Caco-2 (cell line): ENCODE results near the gene OVCA2. TPM values are rescaled to one million over a fixed set of nuclear protein-coding genes. Genes with fewer than 3 reads are reported as not detected.
A peak's percentile ranks its signal among the peaks of the same experiment; 100 is the strongest.

Experiments
- BruUV-seq: library from RNA; stranded (reverse); fragments of 400-500 nt; replicated peaks from 2 replicates; lab custom pipeline; 2021; lab: Mats Ljungman, UMichigan
- CTCF ChIA-PET: fragments of 300-600 bp; sonication (Branson Sonifier 250); formaldehyde crosslinking; loops from one replicate; lab custom pipeline; 2022; ENCODE audit warnings: antibody characterized with exemption; lab: Charles Lee
- POLR2A ChIA-PET: fragments of 300-600 bp; sonication (Branson Sonifier 250); formaldehyde crosslinking; loops from one replicate; lab custom pipeline; 2022; ENCODE audit warnings: antibody characterized with exemption; lab: Charles Lee
- DNase-seq, 2 experiments: peaks; one replicate each; pipeline versions ENCODE4 v3.0.0 to v3.0.0-alpha.2; 2020 to 2022
- H3K27me3 ChIP-seq: replicated peaks from 2 replicates; pipeline ENCODE4 v1.6.0; 2011; ENCODE audit warnings: low read length; ENCODE audit not compliant: control insufficient read depth, insufficient read depth
- H3K36me3 ChIP-seq: 2 replicates; pipeline ENCODE4 v1.5.1; 2011; ENCODE audit warnings: low read length; ENCODE audit not compliant: control insufficient read depth, insufficient read depth
- H3K4me1 ChIP-seq: fragments of 250-450 bp; sonication (Bioruptor Pico); 2 replicates; pipeline ENCODE4 v1.5.1; 2020; ENCODE audit warnings: mild to moderate bottlenecking
- H3K4me3 ChIP-seq: 2 replicates; pipeline ENCODE4 v1.5.1; 2011; ENCODE audit warnings: low read depth, mild to moderate bottlenecking, control low read depth, low read length
- H3K9me3 ChIP-seq: fragments of 250-450 bp; sonication (Bioruptor Pico); 2 replicates; pipeline ENCODE4 v1.5.1; 2020; ENCODE audit warnings: mild to moderate bottlenecking, moderate library complexity
- H3K27ac Mint-ChIP-seq: one replicate; pipeline ENCODE4 v1.8.0; 2022; ENCODE audit warnings: mixed read lengths; ENCODE audit not compliant: unreplicated experiment
- H3K27me3 Mint-ChIP-seq: one replicate; pipeline ENCODE4 v1.8.0; 2022; ENCODE audit warnings: mixed read lengths; ENCODE audit not compliant: insufficient read depth, unreplicated experiment
- H3K36me3 Mint-ChIP-seq: one replicate; pipeline ENCODE4 v1.8.0; 2022; ENCODE audit warnings: mild to moderate bottlenecking, mixed read lengths; ENCODE audit not compliant: insufficient read depth, unreplicated experiment
- H3K4me1 Mint-ChIP-seq: one replicate; pipeline ENCODE4 v1.8.0; 2022; ENCODE audit warnings: low read depth, mixed read lengths; ENCODE audit not compliant: unreplicated experiment
- H3K4me3 Mint-ChIP-seq: one replicate; pipeline ENCODE4 v1.8.0; 2022; ENCODE audit warnings: mild to moderate bottlenecking, moderate library complexity, mixed read lengths; ENCODE audit not compliant: unreplicated experiment
- H3K9me3 Mint-ChIP-seq: one replicate; pipeline ENCODE4 v1.8.0; 2022; ENCODE audit warnings: mixed read lengths; ENCODE audit not compliant: unreplicated experiment
- CTCF ChIP-seq, 2 experiments: fragments of 200-600 bp in 1 of 2; IDR thresholded peaks; 1 replicate in 1 of 2; 2 replicates in 1 of 2; pipeline versions ENCODE4 v1.5.1 to v1.8.0; 2011 to 2022; ENCODE audit warnings: antibody characterized with exemption in 1 of 2, control low read depth in 1 of 2, inconsistent platforms in 1 of 2, low read depth in 1 of 2, low read length in 1 of 2, mild to moderate bottlenecking in 1 of 2, moderate library complexity in 1 of 2; ENCODE audit not compliant: insufficient read depth in 1 of 2, severe bottlenecking in 1 of 2, unreplicated experiment in 1 of 2
- intact Hi-C: fragments of 100-400 bp; cut with micrococcal nuclease; formaldehyde crosslinking; loops from one replicate; pipeline ENCODE4 v1.10.0; 2022; ENCODE audit not compliant: unreplicated experiment
- total RNA-seq: library from RNA; stranded (reverse); gene quantifications from 2 replicates; pipeline ENCODE4 v1.2.3, GENCODE V29; 2022

Gene OVCA2
- total RNA-seq, 1 experiment from 2014 or later = 39.3 TPM

GRCh38 chr17:2064980-2065785 lies 23.4 kb downstream of the OVCA2 start:
- Histone ChIP-seq H3K9me3 (no peaks in the 10 kb centered on the region), H3K36me3 (peaks cover 3% of the 10 kb centered on the region), H3K4me1 (0 out of 2 replicates have a peak, but pooled peaks cover 6% of the 10 kb centered on the region), H3K27me3 (no peaks in the 10 kb centered on the region), H3K4me3 (no peak overlapping the region)
- BruUV-seq = no TSS peak
- Mint-ChIP-seq H3K36me3 (peaks cover 23% of the 10 kb centered on the region), H3K27me3 (no peaks in the 10 kb centered on the region), H3K27ac (no peak overlapping the region), H3K9me3 (no peaks in the 10 kb centered on the region), H3K4me1 (peaks cover 8% of the 10 kb centered on the region), H3K4me3 (no peak overlapping the region)
- ChIA-PET POLR2A (no interaction called here), CTCF (interaction anchor here (0.6 kb wide), 1 partner anchor 10 kb away, joined by 3 read pairs; no protein-coding TSS in a partner anchor)
- DNase-seq = no peak
- peak; percentile 23 to 49 for TF ChIP-seq CTCF (IDR thresholded peaks at IDR 0.05; ENCODE audit: insufficient read depth in 1 of 2, low read depth in 1 of 2, low read length in 1 of 2, severe bottlenecking in 1 of 2, unreplicated experiment in 1 of 2)
- intact Hi-C loops = no loop called here

GRCh38 chr17:2065949-2066400 lies 24.2 kb downstream of the OVCA2 start:
- intact Hi-C loops = no loop called here
- Mint-ChIP-seq H3K4me1 (peaks cover 8% of the 10 kb centered on the region), H3K36me3 (peaks cover 23% of the 10 kb centered on the region), H3K27me3 (no peaks in the 10 kb centered on the region), H3K9me3 (no peaks in the 10 kb centered on the region), H3K4me3 (no peak overlapping the region), H3K27ac (peak overlapping the region; percentile 60)
- peaks cover 3% of the 10 kb centered on the region for H3K36me3 ChIP-seq
- ChIA-PET CTCF (no interaction called here), POLR2A (no interaction called here)
- H3K4me1 ChIP-seq = 0 out of 2 replicates have a peak, but pooled peaks cover 6% of the 10 kb centered on the region
- no peak overlapping the region for H3K4me3 ChIP-seq
- no peaks in the 10 kb centered on the region for H3K27me3 ChIP-seq
- TF ChIP-seq CTCF (IDR thresholded peaks at IDR 0.05; ENCODE audit: insufficient read depth in 1 of 2, low read depth in 1 of 2, low read length in 1 of 2, severe bottlenecking in 1 of 2, unreplicated experiment in 1 of 2) = no peak
- H3K9me3 ChIP-seq = no peaks in the 10 kb centered on the region
- no peak for DNase-seq
- no TSS peak for BruUV-seq

- Histone ChIP-seq H3K9me3 (no peaks in the 10 kb centered on the region), H3K4me3 (no peak overlapping the region), H3K36me3 (peaks cover 3% of the 10 kb centered on the region), H3K27me3 (no peaks in the 10 kb centered on the region), H3K4me1 (0 out of 2 replicates have a peak, but pooled peaks cover 6% of the 10 kb centered on the region)
- TF ChIP-seq CTCF (IDR thresholded peaks at IDR 0.05; ENCODE audit: insufficient read depth in 1 of 2, low read depth in 1 of 2, low read length in 1 of 2, severe bottlenecking in 1 of 2, unreplicated experiment in 1 of 2) = no peak
- ChIA-PET POLR2A (no interaction called here), CTCF (interaction anchor here (0.7 to 1.3 kb wide), 3 partner anchors 9 to 178 kb away, joined by 3 to 5 read pairs (median 3); no protein-coding TSS in a partner anchor)
- H3K27me3 Mint-ChIP-seq = no peaks in the 10 kb centered on the region
- peaks cover 23% of the 10 kb centered on the region for H3K36me3 Mint-ChIP-seq
- H3K4me3 Mint-ChIP-seq = no peak overlapping the region
- no peaks in the 10 kb centered on the region for H3K9me3 Mint-ChIP-seq
- BruUV-seq = no TSS peak
- peaks cover 8% of the 10 kb centered on the region for H3K4me1 Mint-ChIP-seq
- intact Hi-C loops = no loop called here
- no peak overlapping the region for H3K27ac Mint-ChIP-seq
- DNase-seq = no peak
Observed at GRCh38 chr17:2067048-2067561, 25.3 kb downstream of the OVCA2 start.
